ENCODE measurements around the gene RALA.
A peak's percentile ranks its signal among the peaks of the same experiment; 100 is the strongest.

Gene RALA

GRCh38 chr7:39621261-39621660 is 2.1 kb upstream of the RALA start:
- H3K4me2 ChIP-seq (ENCODE audit: low read depth, low read length, poor library complexity, severe bottlenecking) = no peak overlapping the region
- H3K27ac ChIP-seq (ENCODE audit: low read depth, low read length) = no peak overlapping the region
- no peaks in the 10 kb centered on the region for H3K9me3 ChIP-seq (ENCODE audit: insufficient read depth, low read length)
- H3K79me2 ChIP-seq (ENCODE audit: insufficient read depth, low read length) = peaks cover 27% of the 10 kb centered on the region
- no peaks in the 10 kb centered on the region for H3K27me3 ChIP-seq (ENCODE audit: low read length)
- no peak overlapping the region for H3K9ac ChIP-seq (ENCODE audit: low read length)
- H3K9me2 ChIP-seq (replicated peaks; ENCODE audit: insufficient read depth, low read length) = no peaks in the 10 kb centered on the region
- peaks cover 11% of the 10 kb centered on the region for H3F3A ChIP-seq (ENCODE audit: insufficient read depth)
- no peaks in the 10 kb centered on the region for H3K36me3 ChIP-seq (ENCODE audit: low read length)
- no peak overlapping the region for H2AFZ ChIP-seq (ENCODE audit: low read depth, low read length, severe bottlenecking)
- no peak for TF ChIP-seq EZH2phosphoT487 (conservative IDR thresholded peaks at IDR 0.05; ENCODE audit: low read length)
- TF ChIP-seq CTCF (IDR thresholded peaks at IDR 0.05; ENCODE audit: insufficient read depth, low read length, poor library complexity, severe bottlenecking) = no peak
- H3K4me3 ChIP-seq (ENCODE audit: insufficient read depth, low read length, poor library complexity, severe bottlenecking) = no peak overlapping the region
- H4K20me1 ChIP-seq (ENCODE audit: low read depth, low read length) = peaks cover 6% of the 10 kb centered on the region

GRCh38 chr7:39621784-39622411 is 1.5 kb upstream of the RALA start:
- Histone ChIP-seq H3K9ac (ENCODE audit: low read length) (no peak overlapping the region), H2AFZ (ENCODE audit: low read depth, low read length, severe bottlenecking) (no peak overlapping the region), H4K20me1 (ENCODE audit: low read depth, low read length) (peaks cover 6% of the 10 kb centered on the region), H3K4me3 (ENCODE audit: insufficient read depth, low read length, poor library complexity, severe bottlenecking) (peak overlapping the region; percentile 84), H3K4me2 (ENCODE audit: low read depth, low read length, poor library complexity, severe bottlenecking) (peak overlapping the region; percentile 92), H3K9me2 (replicated peaks; ENCODE audit: insufficient read depth, low read length) (no peaks in the 10 kb centered on the region), H3K27me3 (ENCODE audit: low read length) (no peaks in the 10 kb centered on the region), H3K9me3 (ENCODE audit: insufficient read depth, low read length) (no peaks in the 10 kb centered on the region), H3K79me2 (ENCODE audit: insufficient read depth, low read length) (peaks cover 33% of the 10 kb centered on the region), H3F3A (ENCODE audit: insufficient read depth) (peaks cover 11% of the 10 kb centered on the region), H3K27ac (ENCODE audit: low read depth, low read length) (no peak overlapping the region), H3K36me3 (ENCODE audit: low read length) (no peaks in the 10 kb centered on the region)
- TF ChIP-seq EZH2phosphoT487 (conservative IDR thresholded peaks at IDR 0.05; ENCODE audit: low read length) = no peak
- no peak for TF ChIP-seq CTCF (IDR thresholded peaks at IDR 0.05; ENCODE audit: insufficient read depth, low read length, poor library complexity, severe bottlenecking)

DNA sequence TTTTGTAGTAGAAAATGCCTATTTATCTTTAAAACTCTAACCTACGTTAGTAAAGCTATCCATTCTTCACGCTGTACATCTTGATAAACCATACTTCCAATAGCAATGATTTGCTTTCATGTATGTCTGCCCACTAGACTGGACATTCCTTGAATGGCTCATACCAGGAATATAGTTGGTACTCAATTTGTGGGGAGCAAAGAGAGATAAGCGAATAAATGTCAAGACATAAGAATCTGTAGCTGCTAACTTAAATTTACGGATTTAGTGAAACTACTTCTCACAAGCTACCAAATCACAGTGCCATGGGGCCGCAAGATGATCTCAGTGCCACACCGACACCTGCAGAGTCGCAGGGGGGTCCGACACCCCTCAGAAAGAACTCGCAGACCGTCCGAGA is 763 bp upstream of the RALA start:
- Histone ChIP-seq H2AFZ (ENCODE audit: low read depth, low read length, severe bottlenecking) (peak overlapping the region; percentile 85), H3K9me2 (replicated peaks; ENCODE audit: insufficient read depth, low read length) (no peaks in the 10 kb centered on the region), H4K20me1 (ENCODE audit: low read depth, low read length) (peaks cover 6% of the 10 kb centered on the region), H3K27ac (ENCODE audit: low read depth, low read length) (peak overlapping the region; percentile 44), H3K36me3 (ENCODE audit: low read length) (no peaks in the 10 kb centered on the region), H3K9ac (ENCODE audit: low read length) (peak overlapping the region; percentile 79), H3K9me3 (ENCODE audit: insufficient read depth, low read length) (no peaks in the 10 kb centered on the region), H3K79me2 (ENCODE audit: insufficient read depth, low read length) (peaks cover 40% of the 10 kb centered on the region), H3K4me3 (ENCODE audit: insufficient read depth, low read length, poor library complexity, severe bottlenecking) (peak overlapping the region; percentile 84), H3K4me2 (ENCODE audit: low read depth, low read length, poor library complexity, severe bottlenecking) (peak overlapping the region; percentile 92), H3K27me3 (ENCODE audit: low read length) (no peaks in the 10 kb centered on the region), H3F3A (ENCODE audit: insufficient read depth) (peaks cover 11% of the 10 kb centered on the region)
- TF ChIP-seq EZH2phosphoT487 (conservative IDR thresholded peaks at IDR 0.05; ENCODE audit: low read length) (no peak), CTCF (IDR thresholded peaks at IDR 0.05; ENCODE audit: insufficient read depth, low read length, poor library complexity, severe bottlenecking) (no peak)

Measured in SU-DHL-6 (cell line).